ENCODE measurements around the gene SPATA2L. TPM values are rescaled to one million over a fixed set of nuclear protein-coding genes. Genes with fewer than 3 reads are reported as not detected.

Gene SPATA2L
- total RNA-seq, 2 donors from 2014 or later = 5.9 to 12.7 TPM

DNA sequence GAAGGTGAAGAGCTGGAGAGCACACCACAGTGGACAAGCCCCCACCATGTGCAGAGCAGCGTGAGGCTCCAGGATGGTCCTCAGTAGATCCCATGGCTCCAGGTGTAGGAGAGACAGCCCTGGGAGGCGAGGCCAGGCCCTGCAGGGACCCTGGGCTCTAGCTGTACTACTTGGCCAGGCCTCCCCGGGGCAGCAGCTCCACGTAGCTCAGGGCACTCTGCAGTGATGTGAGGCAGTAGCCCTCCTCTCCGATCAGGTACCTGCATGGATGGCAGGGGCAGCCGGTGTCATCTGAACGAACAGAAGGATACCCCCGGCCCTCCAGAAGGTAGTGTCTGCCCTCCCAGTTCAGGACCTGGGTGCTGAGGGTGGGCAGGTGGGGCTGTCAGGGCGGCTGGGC lies 6.2 kb upstream of the SPATA2L start:
- Histone ChIP-seq H3K27me3 (no peaks in the 10 kb centered on the region), H3K4me1 (peaks cover 0 to 21% of the 10 kb centered on the region in 2 donors), H3K36me3 (no peaks in the 10 kb centered on the region), H3K9me3 (no peaks in the 10 kb centered on the region), H3K27ac (no peak overlapping the region), H3K4me3 (no peak overlapping the region)
- TF ChIP-seq CTCF (IDR thresholded peaks at IDR 0.05) = no peak
- DNase-seq (ENCODE audit: low spot score) = no peak

DNA sequence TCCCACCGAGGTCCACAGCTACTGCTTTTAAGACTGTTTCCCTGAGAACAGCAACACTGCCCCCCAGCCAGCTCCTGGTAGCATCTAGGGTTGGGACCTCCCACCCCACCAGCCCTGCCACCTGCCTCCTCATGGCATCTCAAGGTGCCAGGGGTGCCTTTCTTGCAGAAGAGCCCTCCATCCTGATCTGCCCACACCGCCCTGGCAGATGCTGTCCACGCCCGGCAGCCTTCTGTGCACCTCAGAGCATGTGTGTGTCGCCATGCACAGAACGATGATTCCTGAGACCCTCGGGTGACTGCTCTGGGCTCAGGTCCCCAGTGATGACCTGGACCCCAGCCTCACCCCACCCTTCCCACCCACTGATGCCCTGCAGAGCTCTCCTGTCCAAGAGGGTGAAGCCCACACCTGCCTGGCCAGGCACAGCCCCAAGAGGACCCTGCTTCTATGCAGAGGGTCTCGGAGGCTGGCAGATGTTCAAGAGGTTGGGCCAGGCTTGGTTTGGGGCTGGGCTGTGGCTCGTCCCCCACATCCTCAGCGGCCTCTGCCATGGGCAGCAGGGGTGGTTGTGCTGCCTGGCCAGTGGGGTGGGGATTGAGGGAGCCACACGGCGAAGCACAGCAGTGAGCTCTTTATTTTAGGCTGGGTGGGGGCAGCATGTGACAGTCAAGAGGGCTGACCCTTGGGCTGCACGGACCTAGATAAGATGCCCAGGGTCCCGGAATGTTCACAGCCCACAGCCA lies 5.2 kb upstream of the SPATA2L start:
- H3K27me3 ChIP-seq = no peaks in the 10 kb centered on the region
- no peak for TF ChIP-seq CTCF (IDR thresholded peaks at IDR 0.05)
- DNase-seq (ENCODE audit: low spot score) = no peak
- peaks cover 0 to 19% of the 10 kb centered on the region in 2 donors for H3K4me1 ChIP-seq
- no peaks in the 10 kb centered on the region for H3K36me3 ChIP-seq
- H3K27ac ChIP-seq = no peak overlapping the region
- H3K4me3 ChIP-seq = no peak overlapping the region
- no peaks in the 10 kb centered on the region for H3K9me3 ChIP-seq

GRCh38 chr16:89705006-89705405 lies 3.5 kb upstream of the SPATA2L start:
- DNase-seq (ENCODE audit: low spot score) = no peak
- Histone ChIP-seq H3K27me3 (no peaks in the 10 kb centered on the region), H3K9me3 (no peaks in the 10 kb centered on the region), H3K4me1 (peaks cover 0 to 29% of the 10 kb centered on the region in 2 donors), H3K27ac (no peak overlapping the region), H3K4me3 (no peak overlapping the region), H3K36me3 (no peaks in the 10 kb centered on the region)
- TF ChIP-seq CTCF (IDR thresholded peaks at IDR 0.05) = no peak

GRCh38 chr16:89704281-89704680 lies 2.8 kb upstream of the SPATA2L start:
- TF ChIP-seq CTCF (IDR thresholded peaks at IDR 0.05) = no peak
- Histone ChIP-seq H3K27ac (no peak overlapping the region), H3K4me3 (no peak overlapping the region), H3K36me3 (no peaks in the 10 kb centered on the region), H3K4me1 (peaks cover 0 to 35% of the 10 kb centered on the region in 2 donors), H3K27me3 (no peaks in the 10 kb centered on the region), H3K9me3 (no peaks in the 10 kb centered on the region)
- no peak for DNase-seq (ENCODE audit: low spot score)

DNA sequence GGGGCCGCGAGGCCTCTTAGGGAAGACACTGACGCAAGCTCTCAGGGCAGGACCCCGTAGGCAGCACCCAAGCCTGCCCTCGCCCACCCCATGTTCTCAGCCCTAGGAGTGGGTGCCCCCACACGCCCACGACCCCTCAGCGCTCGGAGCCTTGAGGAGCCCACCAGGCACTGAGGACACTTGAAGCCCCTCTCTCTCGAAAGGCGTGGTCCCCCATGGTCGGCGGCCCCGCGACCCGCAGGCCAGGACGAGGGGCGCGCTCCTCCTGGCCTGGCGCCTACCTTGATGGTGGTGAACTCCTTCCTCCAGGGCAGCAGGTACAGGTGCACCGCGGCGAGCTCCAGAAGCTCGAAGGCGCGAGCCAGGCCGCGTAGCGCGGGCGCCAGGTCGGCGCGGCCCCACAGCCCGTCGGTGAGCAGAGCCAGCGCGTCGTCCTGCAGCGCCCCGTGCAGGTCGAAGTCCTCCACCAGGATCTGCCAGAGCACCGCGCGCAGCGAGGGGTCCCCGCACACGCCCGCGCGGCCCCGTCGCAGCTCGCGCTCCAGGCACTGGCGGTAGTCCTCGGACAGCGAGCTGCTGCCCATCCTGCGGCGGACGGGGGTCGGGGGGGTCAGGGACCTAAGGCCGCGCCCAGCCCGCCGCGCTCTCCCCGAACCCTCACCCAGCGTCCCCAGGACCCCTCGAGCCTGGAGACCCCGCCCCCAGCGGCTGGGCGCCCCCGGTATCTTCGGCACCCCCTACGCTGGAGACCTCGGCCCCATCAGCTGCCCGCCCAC lies 668 bp downstream of the SPATA2L start:
- peak in 1 of 2 donors; percentile 44 for TF ChIP-seq CTCF (IDR thresholded peaks at IDR 0.05)
- Histone ChIP-seq H3K9me3 (no peaks in the 10 kb centered on the region), H3K4me1 (peaks cover 0 to 26% of the 10 kb centered on the region in 2 donors), H3K27ac (peak overlapping the region; percentile 86), H3K4me3 (peak overlapping the region; percentile 72 to 74), H3K27me3 (no peaks in the 10 kb centered on the region), H3K36me3 (no peaks in the 10 kb centered on the region)
- no peak for DNase-seq (ENCODE audit: low spot score)

Measured in right atrium auricular region (tissue), 2 donors.